Activated T-helper 1 cell treated with anti-CD3 and anti-CD28 coated beads, Interleukin-2, amount 50 U/mL, for 16 hours (primary cell): ENCODE measurements around the gene NDUFA9.
A peak's percentile ranks its signal among the peaks of the same experiment; 100 is the strongest.

Source experiments
- DNase-seq, 2 donors: peaks; one replicate each; pipeline ENCODE4 v3.0.0-alpha.2; 2020; ENCODE audit warnings: low read depth in 1 of 2, low spot score in 1 of 2

Gene NDUFA9

GRCh38 chr12:4648501-4649357, at the start of gene NDUFA9, which contains the start of gene AKAP3:
NDUFA9 (plus strand) TSS chr12:4649114; CDS start chr12:4649127, 13 bp downstream.
AKAP3 (minus strand) TSS chr12:4649051; CDS start chr12:4638196, 10,855 bp downstream.
- peak; percentile 57 to 58 for DNase-seq

GRCh38 chr12:4603421-4603820, 45.5 kb upstream of the NDUFA9 start:
- no peak for DNase-seq

DNA sequence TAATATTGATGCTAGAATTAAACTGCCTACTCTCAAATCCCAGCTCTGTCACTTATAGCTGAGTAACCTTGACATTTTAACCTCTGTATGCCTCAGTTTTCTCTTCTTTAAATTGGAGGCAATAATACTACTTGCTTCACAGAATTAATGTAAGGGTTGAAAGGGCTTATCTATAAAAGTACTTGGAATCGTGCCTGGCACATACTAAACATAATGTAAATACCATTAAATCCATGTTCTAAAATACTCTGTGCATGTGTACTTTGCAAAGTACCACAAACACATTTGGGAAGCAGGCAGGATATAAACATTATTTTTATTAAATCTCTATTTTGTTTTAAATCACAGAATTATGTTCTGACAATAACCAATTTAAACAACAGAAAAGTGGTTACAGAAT, 45.0 kb upstream of the NDUFA9 start:
- no peak for DNase-seq

GRCh38 chr12:4604684-4605193, 44.2 kb upstream of the NDUFA9 start:
- peak; percentile 52 to 57 for DNase-seq

- DNase-seq: no peak
Measured at GRCh38 chr12:4607056-4607455, 41.9 kb upstream of the NDUFA9 start.

GRCh38 chr12:4609071-4609470, 39.8 kb upstream of the NDUFA9 start:
- DNase-seq: no peak

GRCh38 chr12:4610481-4610880, 38.4 kb upstream of the NDUFA9 start:
- DNase-seq: no peak

- no peak for DNase-seq
Measured at GRCh38 chr12:4615667-4616066, 33.2 kb upstream of the NDUFA9 start.

DNA sequence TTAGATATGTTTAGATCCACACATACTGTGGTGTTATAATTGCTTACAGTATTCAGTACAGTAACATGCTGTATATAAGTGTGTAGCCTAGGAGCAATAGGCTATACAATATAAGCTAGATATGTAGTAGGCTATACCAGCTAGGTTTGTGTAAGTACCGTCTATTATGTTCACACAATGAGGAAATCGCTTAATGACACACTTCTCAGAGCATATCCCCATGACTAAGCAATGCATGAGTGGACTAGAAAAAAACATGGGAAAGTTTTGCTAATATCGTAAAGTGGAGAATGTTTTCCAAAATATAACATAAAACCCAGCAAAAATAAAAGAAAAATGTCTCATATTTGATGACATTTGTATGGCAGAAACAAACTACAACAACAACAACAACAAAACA, 27.4 kb upstream of the NDUFA9 start:
- no peak for DNase-seq

DNA sequence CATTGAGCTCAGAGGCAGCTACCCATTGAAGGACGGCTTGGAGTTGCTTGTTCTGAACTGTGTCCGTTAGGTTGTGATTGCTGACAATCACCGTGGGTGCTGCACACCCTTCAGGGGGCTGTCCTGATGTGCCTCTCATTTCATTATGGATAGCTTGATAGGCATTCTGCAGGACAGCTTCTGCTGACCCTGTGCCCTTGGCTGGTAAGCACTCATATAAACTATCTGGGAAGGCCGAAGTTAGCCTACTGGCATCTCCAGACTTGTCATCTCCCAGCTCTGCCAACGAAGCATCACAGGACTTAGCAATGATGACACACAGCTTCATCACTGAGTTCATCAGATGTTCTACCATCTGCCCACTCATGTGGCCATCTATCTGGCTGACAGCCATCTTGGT, 22.4 kb upstream of the NDUFA9 start:
- DNase-seq: no peak

- no peak for DNase-seq
Measured at GRCh38 chr12:4628406-4628805, 20.5 kb upstream of the NDUFA9 start.

- DNase-seq: no peak
Measured at GRCh38 chr12:4630262-4630661, 18.7 kb upstream of the NDUFA9 start.

GRCh38 chr12:4643747-4644146, 5.2 kb upstream of the NDUFA9 start:
- DNase-seq: no peak

DNA sequence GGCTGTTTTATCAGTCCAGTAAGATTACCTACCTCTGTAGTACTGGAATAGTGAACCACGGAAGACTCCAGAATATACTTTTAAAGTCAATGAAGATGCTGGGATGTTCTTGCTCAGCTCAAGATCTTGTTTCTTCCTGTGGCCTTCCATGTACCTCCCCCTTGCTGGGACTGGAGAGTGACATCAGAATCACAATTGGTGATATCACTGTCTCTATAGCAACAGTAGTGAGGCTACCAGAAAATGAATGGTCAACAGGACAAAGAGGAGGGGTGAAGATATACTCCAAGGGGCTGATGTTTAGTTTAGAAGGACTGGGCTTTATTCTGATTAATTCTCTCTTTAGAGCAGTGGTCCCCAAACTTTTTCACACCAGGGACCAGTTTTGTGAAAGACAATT, 3.9 kb upstream of the NDUFA9 start:
- DNase-seq: no peak

DNA sequence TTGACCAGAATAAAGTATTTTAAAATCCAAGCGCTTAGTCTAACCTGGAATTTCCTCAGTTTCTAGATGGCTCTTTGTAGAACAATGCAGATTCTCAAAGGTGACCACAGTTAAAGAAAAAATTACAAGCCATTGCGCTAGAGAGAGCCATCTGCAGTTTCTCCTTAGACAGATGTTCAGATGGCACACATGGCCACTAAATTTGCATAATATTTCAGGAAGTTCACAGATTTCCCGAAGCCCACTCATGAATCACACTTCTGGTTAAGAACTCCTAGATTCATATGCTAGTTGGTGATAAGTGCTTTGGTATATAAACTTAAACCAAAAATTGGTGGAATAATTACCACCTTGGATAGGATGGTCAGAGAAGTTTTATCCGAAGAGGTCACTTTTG, 812 bp upstream of the NDUFA9 start:
- DNase-seq: no peak

GRCh38 chr12:4649358-4649661, 396 bp downstream of the NDUFA9 start:
- DNase-seq: no peak

GRCh38 chr12:4653257-4653656, 4.3 kb downstream of the NDUFA9 start:
- DNase-seq: no peak

GRCh38 chr12:4653691-4654090, 4.8 kb downstream of the NDUFA9 start:
- DNase-seq: no peak

DNA sequence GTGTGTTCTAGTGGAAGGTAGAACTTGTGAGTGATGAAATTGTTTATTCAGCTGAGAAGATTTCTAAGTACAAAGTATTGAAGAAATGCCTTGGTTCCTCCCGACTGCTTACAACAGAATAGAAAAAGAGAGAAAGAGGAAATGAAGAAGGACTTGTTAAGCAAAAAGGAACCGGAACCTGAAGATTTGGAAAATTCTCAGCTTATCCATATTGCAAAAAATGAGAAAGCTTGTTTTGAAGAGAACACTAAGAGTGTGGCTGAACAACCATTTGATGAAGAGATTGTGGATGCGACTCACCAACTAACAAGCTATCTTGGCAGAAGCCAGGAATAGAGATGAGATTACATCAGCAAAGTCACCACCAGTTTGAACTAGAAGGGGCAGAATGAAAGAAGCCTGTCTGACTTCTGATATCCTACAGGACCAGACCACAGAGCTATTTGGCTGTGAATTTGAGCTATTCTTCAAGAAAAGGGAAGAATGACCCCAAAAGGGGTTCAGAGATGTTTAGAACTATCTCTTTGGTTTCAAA, 15.1 kb downstream of the NDUFA9 start:
- DNase-seq: no peak

- DNase-seq: no peak
Measured at GRCh38 chr12:4665236-4665635, 16.3 kb downstream of the NDUFA9 start.

DNA sequence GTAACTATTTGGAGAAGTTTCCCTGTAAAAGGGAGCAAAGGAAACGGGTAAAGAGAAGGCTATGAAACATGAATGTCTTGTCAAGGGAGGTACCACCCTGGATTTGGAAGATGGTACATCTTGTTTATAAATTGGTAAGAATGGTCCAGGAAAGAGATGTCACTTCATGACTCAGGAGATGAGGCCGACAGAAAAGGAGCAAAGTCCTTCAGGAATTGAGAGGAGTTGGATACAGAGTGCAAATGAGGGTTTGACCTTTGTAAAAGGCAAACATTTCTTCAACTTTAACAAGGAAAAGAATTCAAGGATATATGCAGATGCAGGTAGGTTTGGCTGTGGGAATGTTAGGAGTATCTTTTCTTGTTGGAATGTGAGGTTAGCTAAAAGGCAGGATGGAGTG, 30.8 kb downstream of the NDUFA9 start:
- DNase-seq: no peak

DNA sequence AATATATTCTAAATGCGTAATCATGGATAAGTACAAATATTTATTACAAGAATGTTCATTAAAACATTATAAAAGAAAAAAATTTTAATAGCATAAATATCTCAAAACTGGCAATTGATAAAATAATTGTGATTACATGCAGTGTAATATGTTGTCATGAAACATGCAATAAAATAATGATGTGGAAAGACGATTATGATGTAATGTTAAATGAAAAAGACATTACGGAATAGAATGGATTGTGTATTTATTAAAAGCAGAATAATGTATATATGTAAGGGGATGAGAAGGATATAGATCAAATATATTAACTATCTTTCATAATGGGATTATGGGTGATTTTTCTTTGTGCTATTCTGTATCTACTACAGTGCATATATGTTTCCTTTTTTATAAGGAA, 32.8 kb downstream of the NDUFA9 start:
- no peak for DNase-seq

GRCh38 chr12:4685317-4685716, 36.4 kb downstream of the NDUFA9 start:
- no peak for DNase-seq
